ENCODE data around the gene CRTAC1.

CRTAC1 gene

DNA sequence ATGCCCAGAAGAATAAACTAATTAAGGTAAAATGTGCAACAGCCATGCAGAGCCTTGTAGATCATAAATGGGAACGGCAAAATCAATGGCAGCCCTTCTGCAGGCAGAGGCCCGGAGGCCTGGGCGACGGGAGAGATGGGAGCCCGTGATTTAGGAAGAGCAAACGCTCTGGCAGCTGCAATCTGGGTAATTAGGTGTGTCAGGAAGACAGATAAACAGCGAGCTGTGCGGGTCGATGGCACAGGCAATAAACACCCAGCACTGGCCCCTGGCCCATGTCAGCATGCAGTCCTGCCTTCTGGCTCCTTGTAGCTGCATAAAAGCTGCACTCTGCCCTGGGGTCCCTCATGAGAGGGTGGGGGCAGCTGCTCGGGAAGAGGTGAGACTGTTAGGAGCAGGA is 102.8 kb downstream of the CRTAC1 start:
- Mint-ChIP-seq H3K4me1 (ENCODE audit: low read depth) (no peaks in the 10 kb centered on the region), H3K4me3 (no peak overlapping the region), H3K27ac (no peak overlapping the region), H3K36me3 (ENCODE audit: low read depth) (no peaks in the 10 kb centered on the region), H3K27me3 (peaks cover 23% of the 10 kb centered on the region), H3K9me3 (no peaks in the 10 kb centered on the region)

DNA sequence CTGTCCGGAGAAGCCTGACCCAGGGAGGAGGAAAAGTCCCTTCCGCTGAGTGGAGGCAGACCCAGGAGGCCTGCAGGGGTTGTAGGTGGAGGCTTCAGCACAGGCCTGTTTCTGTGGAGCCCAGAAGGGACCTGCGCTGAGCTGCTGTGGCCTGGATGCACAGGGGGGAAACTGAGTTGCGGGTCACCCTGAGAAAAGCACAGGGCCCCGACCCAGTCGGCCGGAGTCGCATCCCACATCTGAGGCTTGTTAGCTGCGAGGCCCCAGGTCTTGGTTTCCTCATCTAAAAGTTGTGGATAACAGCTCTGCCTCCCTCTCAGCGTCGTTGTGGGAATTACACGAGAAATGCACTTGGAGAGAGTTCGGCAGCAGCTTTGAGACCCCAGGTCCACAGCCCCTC is 104.4 kb downstream of the CRTAC1 start:
- H3K36me3 Mint-ChIP-seq (ENCODE audit: low read depth), result no peaks in the 10 kb centered on the region
- no peaks in the 10 kb centered on the region for H3K4me1 Mint-ChIP-seq (ENCODE audit: low read depth)
- no peak overlapping the region for H3K27ac Mint-ChIP-seq
- peaks cover 23% of the 10 kb centered on the region for H3K27me3 Mint-ChIP-seq
- no peak overlapping the region for H3K4me3 Mint-ChIP-seq
- no peaks in the 10 kb centered on the region for H3K9me3 Mint-ChIP-seq

DNA sequence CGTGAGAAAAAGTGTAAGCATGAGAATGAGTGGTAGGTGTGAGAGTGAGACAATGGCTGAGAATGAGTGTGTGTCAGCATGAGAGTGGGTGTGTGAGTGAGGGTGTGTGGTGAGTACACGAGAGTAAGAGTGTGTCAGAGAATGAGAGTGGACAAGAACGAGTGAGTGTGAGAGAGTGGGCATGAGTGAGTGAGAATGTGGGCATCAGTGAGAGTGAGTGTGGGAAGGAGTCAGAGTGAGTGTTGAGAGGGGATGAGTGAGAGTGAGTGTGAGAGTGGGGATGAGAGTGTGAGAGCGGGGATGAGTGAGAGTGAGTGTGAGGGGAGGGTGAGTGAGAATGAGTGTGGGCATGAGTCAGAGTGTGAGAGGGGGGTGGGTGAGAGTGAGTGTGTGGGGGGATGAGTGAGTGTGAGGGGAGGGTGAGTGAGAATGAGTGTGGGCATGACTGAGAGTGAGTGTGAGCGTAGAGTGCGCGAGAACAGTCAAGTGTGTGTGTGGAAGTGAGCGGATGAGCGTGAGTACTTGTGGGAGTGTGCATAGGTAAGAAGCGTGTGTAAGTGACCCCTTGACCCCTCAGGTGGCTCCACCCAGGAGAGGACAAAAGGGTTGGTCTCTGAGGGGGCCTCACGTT is 105.0 kb downstream of the CRTAC1 start:
- Mint-ChIP-seq H3K27me3 (peaks cover 23% of the 10 kb centered on the region), H3K27ac (no peak overlapping the region), H3K9me3 (no peaks in the 10 kb centered on the region), H3K4me1 (ENCODE audit: low read depth) (no peaks in the 10 kb centered on the region), H3K4me3 (no peak overlapping the region), H3K36me3 (ENCODE audit: low read depth) (no peaks in the 10 kb centered on the region)

GRCh38 chr10:97924678-97925077 is 105.7 kb downstream of the CRTAC1 start:
- H3K27me3 Mint-ChIP-seq, result peaks cover 23% of the 10 kb centered on the region
- no peaks in the 10 kb centered on the region for H3K36me3 Mint-ChIP-seq (ENCODE audit: low read depth)
- H3K27ac Mint-ChIP-seq, result no peak overlapping the region
- H3K4me1 Mint-ChIP-seq (ENCODE audit: low read depth), result no peaks in the 10 kb centered on the region
- no peaks in the 10 kb centered on the region for H3K9me3 Mint-ChIP-seq
- no peak overlapping the region for H3K4me3 Mint-ChIP-seq

DNA sequence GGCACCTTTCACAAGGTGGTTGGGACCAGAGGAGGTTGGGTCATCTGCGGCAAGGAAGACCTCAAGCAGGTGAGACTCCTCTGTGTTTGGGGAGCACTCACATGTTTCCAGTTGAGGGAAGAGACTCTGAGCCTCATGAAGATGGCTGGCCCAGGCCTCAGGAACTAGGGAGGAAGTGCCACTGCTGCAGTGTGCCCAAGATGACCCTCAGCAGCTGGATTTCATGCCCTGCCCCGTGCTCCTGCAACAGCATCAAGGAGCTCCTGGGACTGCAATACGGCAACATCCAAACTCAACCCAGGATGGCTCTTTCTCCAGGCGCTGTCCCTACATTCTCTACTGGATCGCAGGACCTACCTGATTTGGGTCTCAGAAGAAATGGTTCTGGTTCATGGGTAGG is 106.9 kb downstream of the CRTAC1 start:
- Mint-ChIP-seq H3K4me3 (no peak overlapping the region), H3K27me3 (peaks cover 23% of the 10 kb centered on the region), H3K4me1 (ENCODE audit: low read depth) (no peaks in the 10 kb centered on the region), H3K36me3 (ENCODE audit: low read depth) (no peaks in the 10 kb centered on the region), H3K27ac (no peak overlapping the region), H3K9me3 (no peaks in the 10 kb centered on the region)

DNA sequence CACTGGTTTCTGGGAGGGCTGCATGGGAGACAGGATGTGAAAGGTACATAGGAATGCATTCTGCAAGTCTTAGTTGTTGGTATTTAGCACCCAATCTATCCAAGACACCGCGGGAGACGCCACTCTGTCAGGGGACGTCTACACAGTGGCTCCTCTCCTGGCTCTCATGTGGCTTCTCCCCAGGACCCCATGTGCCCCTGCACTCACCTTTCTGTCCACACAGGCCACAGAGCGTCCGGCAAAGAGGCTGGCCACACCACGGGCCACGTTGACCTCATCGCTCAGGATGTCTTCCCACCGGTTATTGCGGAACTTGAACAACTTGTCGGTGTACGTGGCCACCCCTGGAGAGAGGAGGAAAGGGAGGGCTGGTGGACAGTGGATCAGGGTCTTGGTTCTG is 107.4 kb downstream of the CRTAC1 start:
- H3K4me1 Mint-ChIP-seq (ENCODE audit: low read depth), result no peaks in the 10 kb centered on the region
- no peaks in the 10 kb centered on the region for H3K36me3 Mint-ChIP-seq (ENCODE audit: low read depth)
- H3K27me3 Mint-ChIP-seq, result peaks cover 23% of the 10 kb centered on the region
- no peaks in the 10 kb centered on the region for H3K9me3 Mint-ChIP-seq
- H3K27ac Mint-ChIP-seq, result no peak overlapping the region
- no peak overlapping the region for H3K4me3 Mint-ChIP-seq

GRCh38 chr10:97922022-97922758 is 108.2 kb downstream of the CRTAC1 start:
- Mint-ChIP-seq H3K27ac (no peak overlapping the region), H3K9me3 (no peaks in the 10 kb centered on the region), H3K4me3 (no peak overlapping the region), H3K4me1 (ENCODE audit: low read depth) (no peaks in the 10 kb centered on the region), H3K27me3 (peaks cover 21% of the 10 kb centered on the region), H3K36me3 (ENCODE audit: low read depth) (no peaks in the 10 kb centered on the region)

DNA sequence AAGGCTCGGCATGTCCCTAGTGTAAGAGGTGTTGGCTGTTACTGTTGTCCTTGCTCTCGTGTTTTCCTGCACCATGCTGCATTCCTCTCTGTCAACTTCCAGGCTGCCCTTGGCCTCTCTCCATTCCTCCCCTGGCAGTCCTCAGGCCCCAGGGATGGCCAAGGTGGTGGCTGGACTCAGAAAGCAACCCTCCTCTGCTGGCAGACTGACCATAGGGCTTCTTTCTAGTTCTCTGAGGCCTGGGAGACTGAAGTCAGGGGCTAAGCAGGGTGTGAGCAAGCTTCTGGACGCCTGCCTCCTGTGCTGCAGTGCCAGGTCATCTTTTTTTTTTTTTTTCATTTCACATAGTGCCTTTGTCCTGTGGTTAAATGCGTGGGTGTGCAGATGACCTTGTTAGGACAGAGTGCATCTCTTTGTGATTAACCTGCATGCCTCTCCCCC is 108.8 kb downstream of the CRTAC1 start:
- Mint-ChIP-seq H3K4me3 (no peak overlapping the region), H3K27ac (no peak overlapping the region), H3K4me1 (ENCODE audit: low read depth) (no peaks in the 10 kb centered on the region), H3K9me3 (no peaks in the 10 kb centered on the region), H3K36me3 (ENCODE audit: low read depth) (no peaks in the 10 kb centered on the region), H3K27me3 (peaks cover 19% of the 10 kb centered on the region)

- Mint-ChIP-seq H3K4me1 (ENCODE audit: low read depth) (no peaks in the 10 kb centered on the region), H3K9me3 (no peaks in the 10 kb centered on the region), H3K36me3 (ENCODE audit: low read depth) (no peaks in the 10 kb centered on the region), H3K27ac (no peak overlapping the region), H3K27me3 (peaks cover 24% of the 10 kb centered on the region), H3K4me3 (no peak overlapping the region)
Observed at GRCh38 chr10:97920865-97921264, 109.6 kb downstream of the CRTAC1 start.

DNA sequence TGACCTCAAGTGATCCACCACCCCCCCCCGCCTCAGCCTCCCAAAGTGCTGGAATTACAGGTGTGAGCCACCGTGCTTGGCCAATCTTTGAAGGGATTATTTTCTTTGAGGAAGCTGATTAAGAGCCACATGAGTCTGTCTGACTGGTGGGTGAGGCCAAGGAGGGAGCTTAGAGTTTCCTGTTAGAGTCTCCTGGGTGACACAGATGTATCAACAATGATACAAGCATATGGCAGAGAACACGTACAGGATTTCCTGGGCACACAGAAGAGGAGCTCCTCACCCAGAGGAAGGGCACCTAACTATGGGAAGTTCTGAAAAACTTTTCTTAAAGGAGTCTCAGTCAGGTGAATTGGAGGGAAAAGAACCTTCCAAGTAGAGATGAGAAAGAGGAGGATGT is 111.4 kb downstream of the CRTAC1 start:
- Mint-ChIP-seq H3K4me1 (ENCODE audit: low read depth) (no peaks in the 10 kb centered on the region), H3K27me3 (peaks cover 10% of the 10 kb centered on the region), H3K36me3 (ENCODE audit: low read depth) (no peaks in the 10 kb centered on the region), H3K9me3 (no peaks in the 10 kb centered on the region), H3K4me3 (no peak overlapping the region), H3K27ac (no peak overlapping the region)

- no peak overlapping the region for H3K4me3 Mint-ChIP-seq
- no peaks in the 10 kb centered on the region for H3K36me3 Mint-ChIP-seq (ENCODE audit: low read depth)
- no peaks in the 10 kb centered on the region for H3K4me1 Mint-ChIP-seq (ENCODE audit: low read depth)
- no peak overlapping the region for H3K27ac Mint-ChIP-seq
- H3K9me3 Mint-ChIP-seq, result no peaks in the 10 kb centered on the region
- peaks cover 12% of the 10 kb centered on the region for H3K27me3 Mint-ChIP-seq
Observed at GRCh38 chr10:97916586-97916985, 113.8 kb downstream of the CRTAC1 start.

DNA sequence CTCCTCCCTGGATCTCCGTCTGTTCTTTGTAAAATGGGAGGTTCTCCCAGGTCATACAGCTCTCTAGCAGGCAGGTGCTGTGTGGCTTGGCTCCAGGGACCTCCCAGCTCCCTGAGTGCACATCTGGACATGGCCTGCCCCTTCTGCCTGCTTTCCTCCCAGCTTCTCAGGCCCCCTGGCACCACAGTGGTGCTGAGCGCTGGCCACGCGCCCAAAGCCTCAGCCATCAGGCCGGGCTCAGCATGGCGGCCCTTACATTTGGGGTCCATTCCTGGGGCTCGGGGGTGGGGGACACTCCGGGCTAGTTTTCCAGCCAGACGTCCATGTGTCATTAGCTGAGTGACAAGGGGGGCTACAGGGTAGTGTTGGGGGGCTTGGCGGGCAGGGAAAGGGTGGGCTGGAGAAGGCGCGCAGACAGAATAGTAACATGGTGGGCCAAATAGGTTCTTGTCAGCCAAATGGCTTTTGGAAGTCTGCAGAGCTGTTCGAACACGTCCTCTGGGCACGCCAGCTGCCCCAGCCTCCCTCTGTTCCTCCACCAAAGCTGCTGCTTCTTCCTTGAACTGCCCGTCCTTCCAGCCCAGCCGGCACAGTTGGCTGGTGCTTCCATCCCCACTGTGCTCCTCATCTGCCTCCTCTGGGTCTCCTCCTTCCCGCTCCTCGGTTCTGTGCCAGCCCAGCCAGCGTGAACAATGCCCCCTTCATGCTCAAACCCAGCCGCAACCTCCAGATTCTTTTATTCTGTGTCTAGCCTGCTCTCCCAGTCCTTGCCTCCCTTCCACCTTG is 114.9 kb downstream of the CRTAC1 start:
- Mint-ChIP-seq H3K27ac (no peak overlapping the region), H3K9me3 (no peaks in the 10 kb centered on the region), H3K27me3 (peaks cover 12% of the 10 kb centered on the region), H3K4me1 (ENCODE audit: low read depth) (no peaks in the 10 kb centered on the region), H3K36me3 (ENCODE audit: low read depth) (no peaks in the 10 kb centered on the region), H3K4me3 (no peak overlapping the region)

- Mint-ChIP-seq H3K4me1 (ENCODE audit: low read depth) (no peaks in the 10 kb centered on the region), H3K36me3 (ENCODE audit: low read depth) (no peaks in the 10 kb centered on the region), H3K4me3 (no peak overlapping the region), H3K9me3 (no peaks in the 10 kb centered on the region), H3K27me3 (peaks cover 12% of the 10 kb centered on the region), H3K27ac (no peak overlapping the region)
Observed at GRCh38 chr10:97914837-97915211, 115.6 kb downstream of the CRTAC1 start.

DNA sequence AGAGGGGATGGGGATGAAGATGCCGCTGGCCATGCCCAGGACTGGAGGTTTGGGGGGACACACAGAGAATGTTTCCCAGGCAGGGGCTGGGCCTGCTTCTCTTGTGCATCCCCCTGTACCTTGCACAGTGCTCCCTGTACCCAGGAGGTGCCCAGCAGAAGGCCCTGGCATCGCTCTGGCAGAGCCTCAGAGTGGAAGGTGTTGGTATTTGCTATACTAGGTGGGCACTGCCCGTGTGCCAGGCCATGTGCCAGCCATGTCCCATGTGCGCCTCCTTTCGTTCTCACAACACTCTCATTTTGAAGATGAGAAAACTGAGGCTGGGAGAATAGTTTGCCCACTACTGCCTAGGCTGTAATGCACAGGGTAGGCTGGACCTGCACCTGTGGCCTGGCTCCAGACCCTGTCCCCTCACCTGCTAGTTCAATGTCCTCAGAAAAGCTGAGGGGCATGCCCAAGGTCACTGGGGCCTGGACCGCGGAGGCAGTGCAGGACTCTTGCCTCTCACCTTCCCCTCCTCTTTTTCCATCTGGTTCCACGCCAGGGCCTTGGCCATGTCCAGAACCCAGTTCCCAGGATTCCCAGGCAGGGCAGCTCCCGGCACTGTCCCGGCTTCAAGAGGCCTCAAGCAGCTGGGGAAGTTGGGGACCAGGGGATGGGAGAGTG is 116.1 kb downstream of the CRTAC1 start:
- H3K27me3 Mint-ChIP-seq, result peaks cover 12% of the 10 kb centered on the region
- no peak overlapping the region for H3K27ac Mint-ChIP-seq
- H3K4me1 Mint-ChIP-seq (ENCODE audit: low read depth), result no peaks in the 10 kb centered on the region
- no peaks in the 10 kb centered on the region for H3K9me3 Mint-ChIP-seq
- no peak overlapping the region for H3K4me3 Mint-ChIP-seq
- no peaks in the 10 kb centered on the region for H3K36me3 Mint-ChIP-seq (ENCODE audit: low read depth)

DNA sequence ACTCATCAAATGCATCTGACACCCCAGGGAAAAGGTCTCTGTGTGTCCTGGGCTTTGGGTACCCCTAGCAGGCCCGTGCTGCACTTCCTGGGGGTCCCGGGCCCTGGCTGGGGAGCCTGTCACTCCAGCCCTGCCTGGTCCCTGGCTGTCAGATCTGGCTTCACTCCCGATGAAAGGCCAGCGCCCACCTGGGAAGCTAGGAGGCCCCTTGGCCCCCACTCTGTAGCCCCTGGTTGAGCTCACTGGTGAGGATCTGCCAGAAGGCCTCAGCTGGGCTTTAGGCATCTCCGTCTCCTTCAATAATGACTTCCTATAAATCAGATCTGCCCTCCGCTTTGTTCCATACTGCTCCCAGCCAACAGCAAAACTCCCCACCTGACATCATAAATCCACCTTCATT is 116.8 kb downstream of the CRTAC1 start:
- H3K27ac Mint-ChIP-seq, result no peak overlapping the region
- no peak overlapping the region for H3K4me3 Mint-ChIP-seq
- H3K9me3 Mint-ChIP-seq, result no peaks in the 10 kb centered on the region
- H3K36me3 Mint-ChIP-seq (ENCODE audit: low read depth), result no peaks in the 10 kb centered on the region
- H3K4me1 Mint-ChIP-seq (ENCODE audit: low read depth), result no peaks in the 10 kb centered on the region
- peaks cover 12% of the 10 kb centered on the region for H3K27me3 Mint-ChIP-seq

Measured in stimulated activated naive CD8-positive, alpha-beta T cell treated with anti-CD3 and anti-CD28 coated beads, Interleukin-15, Interleukin-2, amounts not matched to agents 100 ng/mL and 50 ng/mL, for 24 hours (primary cell).